Activated CD8-positive, alpha-beta memory T cell treated with anti-CD3 and anti-CD28 coated beads for 4 hours (primary cell): Measurements from ENCODE around the gene NOC3L.
"Not testable (repeated sequence)": the region's sequence is repeated elsewhere in the genome, so short reads cannot be mapped to it uniquely, and the experiment has no call there.

Experiments
- DNase-seq, 2 donors: peaks; one replicate each; pipeline ENCODE4 v3.0.0-alpha.2; 2020; ENCODE audit warnings: low read depth in 2 of 2

NOC3L gene

GRCh38 chr10:94362360-94363250, at the start of gene NOC3L:
NOC3L (minus strand) TSS chr10:94362939; CDS start chr10:94362838, 101 bp downstream.
- DNase-seq = peak; percentile 89 to 95

GRCh38 chr10:94412449-94412848, 49.7 kb upstream of the NOC3L start:
- no peak for DNase-seq

- no peak for DNase-seq
Measured at GRCh38 chr10:94411304-94411703, 48.6 kb upstream of the NOC3L start.

- no peak for DNase-seq
Measured at GRCh38 chr10:94409021-94409657, 46.4 kb upstream of the NOC3L start.

- no peak for DNase-seq
Measured at GRCh38 chr10:94407668-94408067, 44.9 kb upstream of the NOC3L start.

- DNase-seq = no peak
Measured at GRCh38 chr10:94405406-94405805, 42.7 kb upstream of the NOC3L start.

GRCh38 chr10:94403380-94404213, 40.9 kb upstream of the NOC3L start:
- no peak for DNase-seq

- DNase-seq = no peak
Measured at GRCh38 chr10:94402843-94403379, 40.2 kb upstream of the NOC3L start.

GRCh38 chr10:94402204-94402842, 39.6 kb upstream of the NOC3L start, which contains the start of gene TBC1D12:
TBC1D12 (plus strand) TSS chr10:94402541; CDS start chr10:94402614, 73 bp downstream.
- DNase-seq = no peak

GRCh38 chr10:94398762-94399161, 36.0 kb upstream of the NOC3L start:
- no peak for DNase-seq

GRCh38 chr10:94397549-94398370, 35.0 kb upstream of the NOC3L start:
- no peak for DNase-seq

- not testable (repeated sequence) for DNase-seq
Measured at GRCh38 chr10:94392117-94392516, 29.4 kb upstream of the NOC3L start.

- not testable (repeated sequence) for DNase-seq
Measured at GRCh38 chr10:94385733-94386132, 23.0 kb upstream of the NOC3L start.

- no peak for DNase-seq
Measured at GRCh38 chr10:94383530-94383929, 20.8 kb upstream of the NOC3L start.

GRCh38 chr10:94376865-94377264, 14.1 kb upstream of the NOC3L start:
- no peak for DNase-seq

GRCh38 chr10:94375374-94375773, 12.6 kb upstream of the NOC3L start:
- DNase-seq = no peak

- DNase-seq = no peak
Measured at GRCh38 chr10:94370501-94370900, 7.8 kb upstream of the NOC3L start.

GRCh38 chr10:94366382-94366781, 3.6 kb upstream of the NOC3L start:
- no peak for DNase-seq

- DNase-seq = no peak
Measured at GRCh38 chr10:94364482-94364881, 1.7 kb upstream of the NOC3L start.

- no peak for DNase-seq
Measured at GRCh38 chr10:94363251-94363565, 469 bp upstream of the NOC3L start.
